MCF 10A (cell line): ENCODE results near the gene TOMT. TPM values are rescaled to one million over a fixed set of nuclear protein-coding genes. Genes with fewer than 3 reads are reported as not detected.

Source experiments
- BruUV-seq: library from RNA; stranded (reverse); fragments of 400-500 nt; replicated peaks from 2 replicates; lab custom pipeline; 2021; lab: Mats Ljungman, UMichigan
- CTCF ChIA-PET: fragments of 300-600 bp; sonication (Branson Sonifier 250); formaldehyde crosslinking; extraction: SDS; loops from one replicate; lab custom pipeline; 2021; ENCODE audit warnings: antibody characterized with exemption, inconsistent platforms; lab: Yijun Ruan, JAX
- POLR2A ChIA-PET: fragments of 300-600, 350-650 bp; sonication (Branson Sonifier 250); formaldehyde crosslinking; extraction: SDS; loops from one replicate; lab custom pipeline; 2020; ENCODE audit warnings: antibody characterized with exemption, inconsistent platforms; lab: Yijun Ruan, JAX
- DNase-seq: peaks from one replicate; pipeline ENCODE4 v3.0.0-alpha.2; 2018; ENCODE audit not compliant: unreplicated experiment
- H3K27ac Mint-ChIP-seq: one replicate; pipeline ENCODE4 v1.8.0; 2022; ENCODE audit warnings: mild to moderate bottlenecking, low read depth, mixed read lengths; ENCODE audit not compliant: unreplicated experiment
- H3K27me3 Mint-ChIP-seq: one replicate; pipeline ENCODE4 v1.8.0; 2022; ENCODE audit warnings: mixed read lengths; ENCODE audit not compliant: insufficient read depth, unreplicated experiment
- H3K36me3 Mint-ChIP-seq: one replicate; pipeline ENCODE4 v1.8.0; 2022; ENCODE audit warnings: mild to moderate bottlenecking, moderate library complexity, mixed read lengths; ENCODE audit not compliant: insufficient read depth, unreplicated experiment
- H3K4me1 Mint-ChIP-seq: one replicate; pipeline ENCODE4 v1.8.0; 2022; ENCODE audit warnings: mixed read lengths; ENCODE audit not compliant: insufficient read depth, unreplicated experiment
- H3K4me3 Mint-ChIP-seq: one replicate; pipeline ENCODE4 v1.8.0; 2022; ENCODE audit warnings: mild to moderate bottlenecking, moderate library complexity, mixed read lengths; ENCODE audit not compliant: unreplicated experiment
- H3K9me3 Mint-ChIP-seq: one replicate; pipeline ENCODE4 v1.8.0; 2022; ENCODE audit warnings: mixed read lengths; ENCODE audit not compliant: unreplicated experiment
- CTCF ChIP-seq: fragments of 200-600 bp; IDR thresholded peaks from one replicate; pipeline ENCODE4 v1.8.0; 2022; ENCODE audit warnings: antibody characterized with exemption, mild to moderate bottlenecking; ENCODE audit not compliant: unreplicated experiment
- intact Hi-C: fragments of 100-400 bp; cut with micrococcal nuclease; formaldehyde crosslinking; loops from 2 replicates; pipeline ENCODE4 v1.14.1; 2022
- total RNA-seq: library from RNA; stranded (reverse); gene quantifications from 2 replicates; pipeline ENCODE4 v1.2.3, GENCODE V29; 2022

Gene TOMT
- total RNA-seq, 1 experiment from 2014 or later = not detected

- H3K4me1 Mint-ChIP-seq = peaks cover 50% of the 10 kb centered on the region
- CTCF ChIA-PET = interaction anchor here (0.5 to 1.5 kb wide), 6 partner anchors 11 to 365 kb away, joined by 3 to 5 read pairs (median 3); no protein-coding TSS in a partner anchor
- BruUV-seq = no TSS peak
- H3K36me3 Mint-ChIP-seq = peaks cover 28% of the 10 kb centered on the region
- no peaks in the 10 kb centered on the region for H3K27me3 Mint-ChIP-seq
- intact Hi-C loops = no loop called here
- POLR2A ChIA-PET = interaction anchor here (0.7 to 15.4 kb wide), 5 partner anchors 7 to 1674 kb away, joined by 3 to 282 read pairs (median 3); partner anchors contain the start of gene NUMA1
- no peaks in the 10 kb centered on the region for H3K9me3 Mint-ChIP-seq
- TF ChIP-seq CTCF = no peak
- DNase-seq = no peak
- peak overlapping the region; percentile 96 for H3K27ac Mint-ChIP-seq
- no peak overlapping the region for H3K4me3 Mint-ChIP-seq
Observed at GRCh38 chr11:72066855-72067254, 38.9 kb upstream of the TOMT start.

DNA sequence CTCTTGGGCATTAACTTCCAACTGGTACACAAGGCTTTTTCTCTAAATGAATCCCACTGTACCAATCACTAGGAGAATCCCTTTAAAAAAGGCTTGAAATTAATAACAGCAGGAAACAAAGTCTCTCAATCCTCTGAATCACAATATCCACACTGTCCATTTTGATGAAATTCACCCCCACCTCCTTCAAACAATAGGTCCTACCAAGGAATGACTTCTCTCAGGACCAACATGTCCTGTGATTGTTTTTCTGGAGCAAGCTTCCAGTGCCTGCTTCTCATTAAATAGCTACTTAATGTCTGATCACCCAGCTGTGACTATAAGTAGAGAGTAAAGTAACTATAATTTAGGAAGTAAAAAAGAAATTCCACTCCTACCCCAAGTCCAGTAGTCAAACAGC lies 38.5 kb upstream of the TOMT start:
- H3K9me3 Mint-ChIP-seq = no peaks in the 10 kb centered on the region
- TF ChIP-seq CTCF = no peak
- no peaks in the 10 kb centered on the region for H3K27me3 Mint-ChIP-seq
- ChIA-PET CTCF (interaction anchor here (0.9 to 1.5 kb wide), 5 partner anchors 11 to 364 kb away, joined by 3 to 5 read pairs (median 3); partner anchors contain the start of gene ANAPC15), POLR2A (interaction anchor here (0.7 to 15.4 kb wide), 6 partner anchors 7 to 1674 kb away, joined by 3 to 282 read pairs (median 3); partner anchors contain the start of gene NUMA1)
- intact Hi-C loops = no loop called here
- DNase-seq = no peak
- peaks cover 54% of the 10 kb centered on the region for H3K4me1 Mint-ChIP-seq
- BruUV-seq = no TSS peak
- H3K4me3 Mint-ChIP-seq = no peak overlapping the region
- peaks cover 28% of the 10 kb centered on the region for H3K36me3 Mint-ChIP-seq
- H3K27ac Mint-ChIP-seq = peak overlapping the region; percentile 96

DNA sequence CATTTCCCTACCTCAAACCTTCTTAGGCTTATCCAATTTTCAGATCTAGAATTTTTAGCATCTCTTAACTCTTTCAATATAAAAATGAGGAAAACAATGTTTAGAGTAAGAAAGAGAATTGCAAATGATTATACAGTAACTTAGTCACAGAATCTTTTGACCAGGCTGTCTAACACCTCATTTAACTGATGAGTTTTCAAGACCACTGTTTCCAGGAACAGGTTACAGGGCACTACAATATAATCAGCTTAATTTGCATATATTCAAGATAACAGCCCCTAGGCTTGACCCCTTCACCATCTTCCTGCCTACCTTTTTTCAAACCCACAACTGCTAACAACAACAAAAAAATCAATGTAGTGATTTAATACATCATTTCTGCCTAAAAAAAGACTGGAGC lies 38.0 kb upstream of the TOMT start:
- ChIA-PET POLR2A (interaction anchor here (0.7 to 15.4 kb wide), 5 partner anchors 8 to 1673 kb away, joined by 3 to 282 read pairs (median 3); partner anchors contain the start of gene NUMA1), CTCF (interaction anchor here (0.8 to 1.4 kb wide), 4 partner anchors 11 to 54 kb away, joined by 3 read pairs; partner anchors contain the start of gene ANAPC15)
- Mint-ChIP-seq H3K27me3 (no peaks in the 10 kb centered on the region), H3K27ac (peak overlapping the region; percentile 96), H3K9me3 (no peaks in the 10 kb centered on the region), H3K36me3 (peaks cover 25% of the 10 kb centered on the region), H3K4me1 (peaks cover 58% of the 10 kb centered on the region), H3K4me3 (peak overlapping the region; percentile 38)
- intact Hi-C loops = no loop called here
- no TSS peak for BruUV-seq
- no peak for DNase-seq
- no peak for TF ChIP-seq CTCF

DNA sequence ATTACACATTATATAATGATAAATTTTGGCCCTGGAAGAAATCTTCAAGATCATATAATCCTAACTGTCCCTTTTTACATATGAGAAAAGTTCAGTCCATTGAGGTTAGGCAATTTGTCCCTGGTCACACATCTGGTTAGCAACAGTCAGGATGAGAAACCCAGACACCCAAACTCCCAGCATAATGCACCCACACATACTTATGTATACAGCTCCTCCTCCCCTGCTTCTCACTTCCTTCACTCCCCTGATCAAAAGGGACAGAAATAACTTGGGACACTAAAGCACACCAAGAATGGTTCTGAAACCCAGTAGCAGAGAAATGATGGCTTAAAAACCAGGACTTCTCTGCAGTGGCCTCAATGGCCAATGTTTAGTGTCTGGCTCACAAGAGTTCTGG lies 36.5 kb upstream of the TOMT start:
- BruUV-seq = no TSS peak
- peaks cover 23% of the 10 kb centered on the region for H3K36me3 Mint-ChIP-seq
- TF ChIP-seq CTCF = no peak
- no peak for DNase-seq
- POLR2A ChIA-PET = interaction anchor here (0.6 to 15.4 kb wide), 10 partner anchors 8 to 74 kb away, joined by 3 to 282 read pairs (median 4); partner anchors contain the start of gene NUMA1
- peak overlapping the region; percentile 72 for H3K4me3 Mint-ChIP-seq
- H3K27ac Mint-ChIP-seq = peak overlapping the region; percentile 96
- intact Hi-C loops = no loop called here
- H3K27me3 Mint-ChIP-seq = no peaks in the 10 kb centered on the region
- CTCF ChIA-PET = interaction anchor here (0.8 to 1.6 kb wide), 5 partner anchors 10 to 92 kb away, joined by 3 to 5 read pairs (median 3); no protein-coding TSS in a partner anchor
- no peaks in the 10 kb centered on the region for H3K9me3 Mint-ChIP-seq
- peaks cover 59% of the 10 kb centered on the region for H3K4me1 Mint-ChIP-seq
